ENCODE results near the gene ACD.
"Not testable (repeated sequence)": the region's sequence is repeated elsewhere in the genome, so short reads cannot be mapped to it uniquely, and the experiment has no call there.

Gene ACD

GRCh38 chr16:67659675-67660563 is at the start of gene ACD:
ACD (minus strand) TSS chr16:67660260; CDS start chr16:67660220, 40 bp downstream.
- peak; percentile 83 to 85 for DNase-seq (ENCODE audit: low read depth in 2 of 2)

- no peak for DNase-seq (ENCODE audit: low read depth in 2 of 2)
Measured at GRCh38 chr16:67709050-67709449, 49.0 kb upstream of the ACD start.

GRCh38 chr16:67708368-67708771 is 48.3 kb upstream of the ACD start:
- DNase-seq (ENCODE audit: low read depth in 2 of 2) = no peak

DNA sequence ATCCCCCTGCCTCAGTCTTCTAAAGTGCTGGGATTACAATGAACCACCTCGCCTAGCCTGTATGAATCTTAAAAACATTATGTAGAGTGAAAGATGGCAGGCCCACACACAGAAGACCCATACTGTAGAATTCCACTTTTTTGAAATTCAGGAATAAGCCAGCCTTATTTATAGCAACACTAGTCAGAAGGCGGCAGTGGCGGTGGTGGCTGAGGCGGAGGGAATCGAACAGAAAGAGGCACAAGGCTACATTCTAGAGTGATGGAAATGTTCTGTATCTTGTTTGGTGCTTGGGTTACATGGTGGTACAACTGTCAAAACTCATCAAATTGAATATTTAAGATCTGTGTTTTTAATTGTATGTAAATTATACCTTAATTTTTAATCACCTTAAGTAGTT is 47.7 kb upstream of the ACD start:
- DNase-seq (ENCODE audit: low read depth in 2 of 2) = no peak

DNA sequence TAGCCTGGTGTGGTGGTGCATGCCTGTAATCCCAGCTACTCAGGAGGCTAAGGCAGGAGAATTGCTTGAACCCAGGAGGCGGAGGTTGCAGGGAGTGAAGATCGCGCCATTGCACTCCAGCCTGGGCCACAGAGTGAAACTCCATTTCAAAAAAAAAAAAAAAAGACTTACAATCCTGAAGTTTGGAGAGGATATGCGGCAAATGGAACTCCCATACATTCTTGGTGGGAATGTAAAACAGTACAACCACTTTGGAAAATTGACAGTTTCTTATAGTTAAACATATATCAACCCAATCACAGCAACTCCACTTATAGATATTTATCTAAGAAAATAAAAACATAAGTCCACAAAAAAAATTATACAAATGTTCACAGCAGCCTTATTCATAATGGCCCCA is 47.1 kb upstream of the ACD start:
- no peak for DNase-seq (ENCODE audit: low read depth in 2 of 2)

- no peak for DNase-seq (ENCODE audit: low read depth in 2 of 2)
Measured at GRCh38 chr16:67704110-67704509, 44.0 kb upstream of the ACD start.

DNA sequence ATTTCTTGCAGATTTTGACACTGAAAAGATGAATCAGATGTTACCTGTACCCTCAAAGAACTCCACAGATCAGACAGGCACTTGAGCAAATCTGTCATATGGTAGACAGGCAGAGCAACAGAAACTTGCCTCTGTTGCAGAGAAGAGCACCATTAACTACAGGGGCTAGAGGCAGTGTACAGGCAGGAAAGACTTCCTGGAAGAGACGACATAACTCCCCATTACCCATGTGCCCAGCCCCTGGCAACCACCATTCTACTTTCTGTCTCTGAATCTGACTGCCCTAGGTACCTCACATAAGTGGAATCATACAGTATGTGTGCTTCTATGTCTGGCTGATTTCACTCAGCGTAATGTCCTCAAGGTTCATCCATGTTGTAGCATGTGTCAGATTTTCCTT is 43.6 kb upstream of the ACD start:
- DNase-seq (ENCODE audit: low read depth in 2 of 2) = no peak

DNA sequence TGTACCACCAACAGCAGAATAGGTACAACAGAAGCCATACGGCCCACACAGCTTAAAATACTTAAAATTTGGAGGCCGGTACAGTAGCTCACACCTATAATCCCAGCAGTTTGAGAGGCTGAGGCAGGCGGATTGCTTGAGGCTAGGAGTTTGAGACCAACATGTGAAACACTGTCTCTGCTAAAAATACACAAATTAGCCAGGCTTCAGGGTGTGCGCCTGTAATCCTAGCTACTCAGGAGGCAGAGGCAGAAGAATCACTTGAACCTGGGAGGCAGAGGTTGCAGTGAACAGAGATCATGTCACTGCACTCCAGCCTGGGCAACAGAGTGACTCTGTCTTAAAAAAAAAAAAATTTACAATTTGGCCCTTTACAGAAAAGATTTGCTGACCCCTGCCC is 42.1 kb upstream of the ACD start:
- DNase-seq (ENCODE audit: low read depth in 2 of 2) = no peak

- no peak for DNase-seq (ENCODE audit: low read depth in 2 of 2)
Measured at GRCh38 chr16:67701420-67701819, 41.4 kb upstream of the ACD start.

GRCh38 chr16:67699265-67699664 is 39.2 kb upstream of the ACD start:
- no peak for DNase-seq (ENCODE audit: low read depth in 2 of 2)

DNA sequence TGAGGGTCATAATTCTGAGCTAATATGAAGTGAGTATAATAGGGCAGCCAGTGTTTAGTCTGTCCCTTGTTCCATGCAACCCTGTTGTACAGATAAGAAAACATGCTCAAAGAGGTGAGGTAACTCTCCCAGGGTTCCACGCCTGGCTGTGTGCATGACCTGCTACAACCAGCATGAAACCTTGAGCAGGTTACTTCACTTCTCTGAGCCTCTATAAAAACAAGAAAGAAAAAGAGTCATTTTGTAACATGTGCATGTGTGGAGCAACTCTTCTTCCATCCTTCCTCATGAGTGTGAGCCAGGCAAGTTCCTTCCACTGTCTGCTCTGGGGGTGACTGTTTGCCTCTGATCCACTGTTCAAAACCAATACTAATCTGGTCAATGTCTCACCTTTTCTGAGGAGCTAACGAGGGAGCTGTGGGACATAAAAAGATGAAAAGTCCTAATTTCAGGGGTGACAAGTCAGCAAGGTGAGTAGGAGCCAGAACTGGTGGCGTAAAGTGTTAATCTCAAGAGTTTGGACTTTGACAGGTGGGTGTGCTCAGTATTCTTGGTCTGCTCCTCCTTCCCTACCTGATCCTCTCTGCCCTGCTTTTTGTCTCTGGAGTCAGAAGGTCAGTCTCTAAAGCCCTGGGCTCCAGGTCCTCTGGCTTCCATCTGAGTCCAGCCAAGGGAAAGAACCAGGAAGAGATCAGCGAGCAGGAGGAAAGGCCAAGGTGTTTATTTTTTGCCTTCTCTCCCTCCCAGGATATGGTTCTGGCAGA is 37.5 kb upstream of the ACD start:
- DNase-seq (ENCODE audit: low read depth in 2 of 2) = no peak

DNA sequence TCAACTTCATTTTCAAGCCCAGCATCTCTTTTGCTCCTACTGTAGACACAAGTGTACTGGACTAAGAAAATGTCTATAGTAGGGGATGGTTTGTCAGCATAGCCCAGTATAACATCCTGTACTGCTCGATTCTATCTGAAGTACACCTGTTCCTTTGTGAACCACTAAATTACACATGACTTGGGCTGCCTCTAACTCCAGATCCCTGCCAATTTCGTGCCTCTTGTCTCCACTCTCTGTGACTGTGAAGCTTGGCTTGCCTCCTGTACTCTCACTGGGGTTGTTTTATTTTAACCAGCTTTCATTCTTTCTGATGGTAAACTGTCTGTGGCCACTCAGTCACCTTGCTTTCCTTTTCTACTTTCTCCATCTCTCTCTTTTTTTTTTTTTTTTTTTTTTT is 34.6 kb upstream of the ACD start:
- no peak for DNase-seq (ENCODE audit: low read depth in 2 of 2)

GRCh38 chr16:67693517-67694285 is 33.6 kb upstream of the ACD start:
- DNase-seq (ENCODE audit: low read depth in 2 of 2) = not testable (repeated sequence)

DNA sequence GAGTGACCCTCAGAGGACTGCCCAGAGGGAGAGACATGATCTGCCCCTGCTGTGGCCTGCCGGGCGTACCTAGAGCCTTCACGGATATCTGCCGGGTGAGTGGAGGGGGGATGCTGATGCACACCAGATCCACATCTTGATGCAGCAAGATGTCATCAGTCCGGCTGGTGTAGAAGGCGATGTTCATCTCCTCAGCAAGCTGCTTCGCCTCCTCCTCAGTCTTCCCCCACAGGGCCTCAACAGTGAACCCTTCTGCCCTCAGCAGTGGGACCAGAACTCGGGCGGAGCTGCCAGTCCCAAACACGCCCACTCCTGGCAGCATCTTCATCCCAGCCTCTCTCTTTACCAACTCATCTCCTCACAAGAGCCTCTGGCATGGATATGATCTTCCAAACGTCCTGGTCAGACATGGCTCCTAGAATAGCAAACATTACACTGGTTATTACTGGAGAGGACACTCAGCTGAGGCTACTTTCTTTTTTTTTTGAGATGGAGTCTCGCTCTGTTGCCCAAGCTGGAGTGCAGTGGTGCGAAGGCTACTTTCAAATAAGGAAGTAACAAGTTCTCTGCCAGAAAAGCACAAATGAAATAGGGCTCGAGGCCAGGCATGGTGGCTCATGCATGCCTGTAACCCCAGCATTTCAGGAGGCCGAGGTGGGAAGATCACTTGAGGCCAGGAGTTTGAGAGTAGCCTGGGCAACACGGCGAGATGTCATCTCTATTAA is 25.5 kb upstream of the ACD start:
- DNase-seq (ENCODE audit: low read depth in 2 of 2) = no peak

DNA sequence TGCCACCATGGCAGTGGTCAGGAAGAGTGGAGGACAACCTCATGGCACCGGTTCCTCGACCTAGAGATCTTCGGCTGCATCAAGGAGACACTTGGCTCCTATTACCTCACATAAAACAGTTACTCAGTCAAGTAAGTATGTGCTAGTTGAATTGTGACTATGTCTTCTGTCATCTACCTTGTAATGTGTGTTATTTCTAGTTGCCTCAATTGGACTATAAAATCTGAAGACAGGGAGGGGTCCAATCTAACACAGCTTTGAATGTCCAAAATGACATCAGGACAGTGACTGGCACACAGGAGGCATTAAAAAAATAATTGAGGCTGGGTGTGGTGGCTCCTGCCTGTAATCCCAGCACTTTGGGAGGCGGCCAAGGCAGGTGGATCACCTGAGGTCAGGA is 23.7 kb upstream of the ACD start:
- DNase-seq (ENCODE audit: low read depth in 2 of 2) = no peak

DNA sequence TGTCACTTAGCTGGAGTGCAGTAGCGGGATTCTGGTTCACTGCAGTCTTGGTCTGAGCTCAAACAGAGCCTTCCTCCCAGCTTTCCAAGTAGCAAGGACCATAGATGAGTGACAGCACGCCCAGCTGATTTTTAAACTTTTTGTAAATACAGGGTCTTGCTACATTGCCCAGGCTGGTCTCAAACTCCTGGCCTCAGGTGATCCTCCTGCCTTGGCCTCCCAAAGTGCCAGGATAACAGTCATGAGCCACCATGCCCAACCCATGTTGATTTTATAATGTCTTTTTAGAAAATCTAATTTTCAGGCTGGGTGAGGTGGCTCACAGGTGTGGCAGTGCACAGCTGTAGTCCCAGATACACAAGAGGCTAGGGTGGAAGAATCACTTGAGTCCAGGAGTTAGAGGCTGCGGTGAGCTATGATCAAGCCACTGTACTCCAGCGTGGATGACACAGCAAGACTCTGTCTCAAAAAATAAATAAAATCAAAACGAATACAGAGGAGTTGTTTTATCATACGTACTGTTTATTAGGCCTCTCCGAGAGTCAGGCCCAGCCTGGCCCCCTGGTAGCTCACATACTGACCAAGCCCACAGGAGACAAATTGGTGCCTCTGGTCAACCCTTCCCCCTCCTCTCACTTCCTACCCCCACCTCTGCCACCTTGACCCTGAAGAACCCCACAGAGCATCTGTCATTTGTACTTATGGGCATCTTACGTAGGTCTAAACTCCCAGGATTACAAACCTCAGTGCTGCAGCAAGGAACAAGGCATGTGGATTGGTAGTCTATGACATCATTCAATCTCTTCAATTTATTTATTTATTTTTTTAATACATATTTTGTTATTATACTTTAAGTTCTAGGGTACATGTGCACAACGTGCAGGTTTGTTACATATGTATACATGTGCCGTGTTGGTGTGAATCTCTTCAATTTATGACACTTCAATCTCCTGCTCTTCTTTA is 20.2 kb upstream of the ACD start:
- no peak for DNase-seq (ENCODE audit: low read depth in 2 of 2)

GRCh38 chr16:67678354-67679023 is 18.4 kb upstream of the ACD start:
- DNase-seq (ENCODE audit: low read depth in 2 of 2) = no peak

DNA sequence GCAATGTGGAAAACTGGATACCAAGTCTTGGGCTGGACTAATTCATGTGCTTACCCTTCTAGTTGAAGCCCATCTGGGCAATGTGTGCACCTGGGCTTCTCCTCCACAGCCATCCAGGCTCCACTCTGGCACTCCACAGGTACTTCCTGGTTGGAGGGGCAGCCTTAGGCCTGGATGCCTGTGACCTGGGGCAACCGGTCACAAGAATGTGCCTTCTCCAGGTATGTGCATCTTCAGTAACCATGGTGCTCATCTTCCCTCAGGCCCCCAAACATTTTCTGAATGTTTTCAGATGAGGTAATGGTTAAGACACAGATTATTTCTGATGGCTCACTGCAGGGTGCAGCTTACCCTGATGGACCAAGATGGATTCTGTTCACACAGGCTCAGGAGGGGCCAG is 17.7 kb upstream of the ACD start:
- no peak for DNase-seq (ENCODE audit: low read depth in 2 of 2)

GRCh38 chr16:67676939-67677338 is 16.9 kb upstream of the ACD start:
- DNase-seq (ENCODE audit: low read depth in 2 of 2) = no peak

GRCh38 chr16:67676516-67676915 is 16.5 kb upstream of the ACD start:
- no peak for DNase-seq (ENCODE audit: low read depth in 2 of 2)

All from stimulated activated CD8-positive, alpha-beta memory T cell treated with anti-CD3 and anti-CD28 coated beads, Interleukin-7, amount 100 ng/mL, for 1 hour (primary cell).